Liver (tissue), 9 donors: Measurements from ENCODE around the gene YEATS2. TPM values are rescaled to one million over a fixed set of nuclear protein-coding genes. Genes with fewer than 3 reads are reported as not detected.
"Not testable (repeated sequence)": the region's sequence is repeated elsewhere in the genome, so short reads cannot be mapped to it uniquely, and the experiment has no call there.

Experiments
- DNase-seq: peaks from one replicate; pipeline ENCODE4 v3.0.0-alpha.2; 2017; ENCODE audit warnings: low spot score
- H3K27ac ChIP-seq, 2 donors: one replicate each; pipeline ENCODE4 v1.7.0; 2013; ENCODE audit warnings: inconsistent platforms in 2 of 2, low read length in 2 of 2, control low read depth in 1 of 2, low read depth in 1 of 2, mild to moderate bottlenecking in 1 of 2
- H3K27me3 ChIP-seq, 4 donors: one replicate each; pipeline versions ENCODE4 v1.6.1 to v1.7.0; 2013; ENCODE audit warnings: low read length in 3 of 4, inconsistent platforms in 1 of 4, mild to moderate bottlenecking in 1 of 4, moderate library complexity in 1 of 4; ENCODE audit not compliant: control insufficient read depth in 4 of 4, insufficient read depth in 4 of 4
- H3K36me3 ChIP-seq, 4 donors: one replicate each; pipeline versions ENCODE4 v1.6.1 to v1.7.0; 2013; ENCODE audit warnings: low read length in 3 of 4, mild to moderate bottlenecking in 3 of 4, low read depth in 1 of 4, moderate library complexity in 1 of 4; ENCODE audit not compliant: control insufficient read depth in 4 of 4, insufficient read depth in 3 of 4
- H3K4me1 ChIP-seq, 4 donors: one replicate each; pipeline versions ENCODE4 v1.6.1 to v1.7.0; 2013; ENCODE audit warnings: low read length in 3 of 4, mild to moderate bottlenecking in 3 of 4, moderate library complexity in 1 of 4; ENCODE audit not compliant: control insufficient read depth in 4 of 4, insufficient read depth in 4 of 4
- H3K4me3 ChIP-seq, 3 donors: one replicate each; pipeline versions ENCODE4 v1.6.1 to v1.7.0; 2013; ENCODE audit warnings: low read length in 3 of 3, control low read depth in 1 of 3, low read depth in 1 of 3, mild to moderate bottlenecking in 1 of 3
- H3K9ac ChIP-seq, 2 donors: one replicate each; pipeline ENCODE4 v1.7.0; 2013; ENCODE audit warnings: low read length in 2 of 2, mild to moderate bottlenecking in 2 of 2, moderate library complexity in 2 of 2, control low read depth in 1 of 2, low read depth in 1 of 2
- H3K9me3 ChIP-seq, 4 donors: one replicate each; pipeline versions ENCODE4 v1.6.1 to v1.7.0; 2013; ENCODE audit warnings: low read length in 3 of 4; ENCODE audit not compliant: control insufficient read depth in 4 of 4
- ATF3 ChIP-seq: IDR thresholded peaks from 2 replicates; pipeline ENCODE4 v1.6.1; 2016; ENCODE audit warnings: antibody characterized with exemption
- EGR1 ChIP-seq, 2 donors: IDR thresholded peaks; 2 replicates each; pipeline ENCODE4 v1.6.1; 2016 to 2018; ENCODE audit warnings: antibody characterized with exemption in 2 of 2, low read depth in 2 of 2
- FOXA1 ChIP-seq: IDR thresholded peaks from 2 replicates; pipeline ENCODE4 v1.6.1; 2016; ENCODE audit warnings: antibody characterized with exemption
- FOXA2 ChIP-seq: IDR thresholded peaks from 2 replicates; pipeline ENCODE4 v1.6.1; 2016; ENCODE audit warnings: antibody characterized with exemption
- HNF4A ChIP-seq, 2 donors: conservative IDR thresholded peaks; 2 replicates each; pipeline ENCODE4 v1.6.1; 2016; ENCODE audit warnings: antibody characterized with exemption in 2 of 2, mild to moderate bottlenecking in 2 of 2
- HNF4G ChIP-seq: IDR thresholded peaks from 2 replicates; pipeline ENCODE4 v1.6.1; 2016; ENCODE audit warnings: antibody characterized with exemption
- JUND ChIP-seq, 2 donors: IDR thresholded peaks; 2 replicates each; pipeline ENCODE4 v1.6.1; 2016; ENCODE audit warnings: antibody characterized with exemption in 2 of 2
- NR2F2 ChIP-seq: IDR thresholded peaks from 2 replicates; pipeline ENCODE4 v1.6.1; 2016; ENCODE audit warnings: antibody characterized with exemption
- RAD21 ChIP-seq, 2 donors: IDR thresholded peaks; 2 replicates each; pipeline ENCODE4 v1.6.1; 2016; ENCODE audit warnings: antibody characterized with exemption in 2 of 2, mild to moderate bottlenecking in 2 of 2
- REST ChIP-seq: IDR thresholded peaks from 2 replicates; pipeline ENCODE4 v1.6.1; 2016; ENCODE audit warnings: antibody characterized with exemption, mild to moderate bottlenecking
- RXRA ChIP-seq, 2 donors: IDR thresholded peaks; 2 replicates each; pipeline ENCODE4 v1.6.1; 2017 to 2018; ENCODE audit warnings: antibody characterized with exemption in 2 of 2, mild to moderate bottlenecking in 1 of 2
- TAF1 ChIP-seq: conservative IDR thresholded peaks from 2 replicates; pipeline ENCODE4 v1.6.1; 2016; ENCODE audit warnings: antibody characterized with exemption, mild to moderate bottlenecking
- YY1 ChIP-seq: IDR thresholded peaks from 2 replicates; pipeline ENCODE4 v1.6.1; 2016; ENCODE audit warnings: antibody characterized with exemption, mild to moderate bottlenecking
- ZBTB33 ChIP-seq: IDR thresholded peaks from 2 replicates; pipeline ENCODE4 v1.6.1; 2016; ENCODE audit warnings: antibody characterized with exemption
- WGBS: extraction: QIAGEN DNeasy Blood & Tissue Kit; methylation state at CpG from one replicate; pipeline ENCODE4 v1.1.7; 2013; 5-methylcytosine and 5-hydroxymethylcytosine counted together
- polyA plus RNA-seq, 2 donors: library from polyadenylated mRNA; stranded (reverse) in 1 of 2; unstranded in 1 of 2; fragments of 200-250 nt in 1 of 2; fragments of >200 nt in 1 of 2; fragmentation: Nextera tagmentation in 1 of 2; extraction: Ambion mirVana in 1 of 2; gene quantifications; one replicate each; pipeline versions ENCODE4 v1.2.1 to v1.2.3, GENCODE V29; 2013 to 2015
- total RNA-seq, 2 donors: library from RNA; depleted of rRNA; stranded (reverse); fragments of >200 nt; gene quantifications; one replicate each; pipeline ENCODE4 v1.2.3, GENCODE V29; 2014
- TF ChIP-seq, protein P1 (sequence below): fragments of 150-350 bp; IDR thresholded peaks from 2 replicates; pipeline ENCODE4 v1.5.1; 2017; ENCODE audit warnings: improper control_type of control experiment, low read depth, low read length; ENCODE audit not compliant: missing input control
- donor health status: healthy.
- donor health status: healthy.
- donor health status: healthy.
- donor health status: healthy.
- donor health status: healthy.

YEATS2 gene
- total and polyA plus RNA-seq, 4 donors: 1.5 to 9.4 (median 4.9) TPM

GRCh38 chr3:183701744-183702143 is 4.1 kb downstream of the YEATS2 start:
- WGBS: 98% methylated on average over 5 of the region's 5 CpGs
- Histone ChIP-seq H3K27ac (no peak overlapping the region), H3K4me1 (peaks cover 0 to 4% (median 3%) of the 10 kb centered on the region in 4 donors), H3K9me3 (no peaks in the 10 kb centered on the region), H3K9ac (no peak overlapping the region), H3K36me3 (no peaks in the 10 kb centered on the region), H3K27me3 (no peaks in the 10 kb centered on the region), H3K4me3 (no peak overlapping the region)
- no peak for TF ChIP-seq RXRA (IDR thresholded peaks at IDR 0.05)
- no peak for TF ChIP-seq ATF3
- TF ChIP-seq FOXA1: no peak
- no peak for TF ChIP-seq JUND (IDR thresholded peaks at IDR 0.05)
- no peak for TF ChIP-seq YY1
- TF ChIP-seq HNF4A (conservative IDR thresholded peaks at IDR 0.05): no peak
- TF ChIP-seq EGR1 (IDR thresholded peaks at IDR 0.05; ENCODE audit: low read depth in 2 of 2): no peak
- TF ChIP-seq REST: no peak
- no peak for TF ChIP-seq RAD21 (IDR thresholded peaks at IDR 0.05)
- TF ChIP-seq HNF4G: no peak
- no peak for TF ChIP-seq FOXA2
- TF ChIP-seq, protein P1, sequence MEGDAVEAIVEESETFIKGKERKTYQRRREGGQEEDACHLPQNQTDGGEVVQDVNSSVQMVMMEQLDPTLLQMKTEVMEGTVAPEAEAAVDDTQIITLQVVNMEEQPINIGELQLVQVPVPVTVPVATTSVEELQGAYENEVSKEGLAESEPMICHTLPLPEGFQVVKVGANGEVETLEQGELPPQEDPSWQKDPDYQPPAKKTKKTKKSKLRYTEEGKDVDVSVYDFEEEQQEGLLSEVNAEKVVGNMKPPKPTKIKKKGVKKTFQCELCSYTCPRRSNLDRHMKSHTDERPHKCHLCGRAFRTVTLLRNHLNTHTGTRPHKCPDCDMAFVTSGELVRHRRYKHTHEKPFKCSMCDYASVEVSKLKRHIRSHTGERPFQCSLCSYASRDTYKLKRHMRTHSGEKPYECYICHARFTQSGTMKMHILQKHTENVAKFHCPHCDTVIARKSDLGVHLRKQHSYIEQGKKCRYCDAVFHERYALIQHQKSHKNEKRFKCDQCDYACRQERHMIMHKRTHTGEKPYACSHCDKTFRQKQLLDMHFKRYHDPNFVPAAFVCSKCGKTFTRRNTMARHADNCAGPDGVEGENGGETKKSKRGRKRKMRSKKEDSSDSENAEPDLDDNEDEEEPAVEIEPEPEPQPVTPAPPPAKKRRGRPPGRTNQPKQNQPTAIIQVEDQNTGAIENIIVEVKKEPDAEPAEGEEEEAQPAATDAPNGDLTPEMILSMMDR: no peak
- TF ChIP-seq ZBTB33: no peak
- no peak for TF ChIP-seq NR2F2
- no peak for TF ChIP-seq TAF1
- DNase-seq: no peak

GRCh38 chr3:183703892-183704291 is 6.3 kb downstream of the YEATS2 start:
- not testable (repeated sequence) for H3K27ac ChIP-seq, H3K9ac ChIP-seq, H3K9me3 ChIP-seq, DNase-seq, H3K4me1 ChIP-seq, H3K27me3 ChIP-seq, H3K36me3 ChIP-seq, H3K4me3 ChIP-seq
- WGBS: 95% methylated on average over 6 of the region's 6 CpGs
